ENCODE measurements around the gene IFTAP.

Gene IFTAP

DNA sequence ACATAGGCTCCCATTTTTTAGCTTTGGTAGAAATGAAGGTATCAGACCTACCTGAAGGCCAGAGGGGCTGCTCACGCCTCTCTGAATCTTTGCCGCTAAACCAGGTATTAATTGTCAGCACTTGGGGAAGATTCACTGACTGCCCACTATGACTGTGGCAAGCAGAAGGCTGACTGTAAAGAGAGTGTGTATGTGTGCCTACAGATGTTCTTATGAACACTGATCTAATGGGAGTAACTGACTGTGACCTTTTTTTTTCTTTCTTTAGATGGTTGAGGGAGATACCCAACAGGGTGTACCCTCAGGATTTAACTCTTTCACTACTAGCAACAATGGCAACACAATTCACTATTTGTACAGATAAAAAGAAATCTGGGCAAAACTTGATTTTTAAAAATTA lies 3.7 kb downstream of the IFTAP start, which contains the start of gene RAG2:
Gene RAG2 (minus strand): TSS at position 186 of the 400 bp plus-strand sequence. CDS start 4,068 bp downstream, outside the sequence.
- FAIRE-seq = no peak
- no peak for DNase-seq (ENCODE audit: insufficient read length, low spot score)
- TF ChIP-seq CTCF (IDR thresholded peaks at IDR 0.05; ENCODE audit: insufficient read depth, missing control alignments) = no peak

- no peak for TF ChIP-seq CTCF (IDR thresholded peaks at IDR 0.05; ENCODE audit: insufficient read depth, missing control alignments)
- no peak for FAIRE-seq
These were observed 5.9 kb downstream of the IFTAP start for GRCh38 chr11:36600180-36600579.

GRCh38 chr11:36601155-36601554 lies 6.9 kb downstream of the IFTAP start:
- FAIRE-seq (no peak), DNase-seq (ENCODE audit: insufficient read length, low spot score) (no peak)
- no peak for TF ChIP-seq CTCF (IDR thresholded peaks at IDR 0.05; ENCODE audit: insufficient read depth, missing control alignments)

More at GRCh38 chr11:36600180-36600579, 5.9 kb downstream of the IFTAP start:
- no peak for DNase-seq (ENCODE audit: insufficient read length, low spot score)

DNA sequence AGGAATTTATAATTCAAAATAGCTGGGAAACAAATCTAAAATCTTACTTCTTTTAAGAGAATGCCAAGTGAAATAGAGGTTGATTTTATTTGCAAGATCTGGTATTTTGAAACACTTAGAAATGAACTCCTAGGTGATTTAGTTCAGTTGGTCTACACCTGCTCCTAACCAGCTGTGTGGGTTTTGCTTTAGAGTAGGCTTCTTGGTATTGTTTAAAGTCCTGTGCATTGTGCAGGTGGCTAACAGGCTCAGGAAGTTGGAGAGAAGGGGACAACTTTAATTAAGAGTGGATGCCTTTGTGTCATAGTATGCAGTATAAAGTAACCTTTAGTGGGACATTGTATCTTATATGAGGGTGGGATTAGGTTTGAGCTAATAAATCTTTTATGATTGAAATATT lies 7.8 kb downstream of the IFTAP start:
- TF ChIP-seq CTCF (IDR thresholded peaks at IDR 0.05; ENCODE audit: insufficient read depth, missing control alignments) = no peak

GRCh38 chr11:36605221-36606216 lies 11.2 kb downstream of the IFTAP start:
- DNase-seq (ENCODE audit: insufficient read length, low spot score) (no peak), FAIRE-seq (no peak)
- TF ChIP-seq CTCF (IDR thresholded peaks at IDR 0.05; ENCODE audit: insufficient read depth, missing control alignments) = no peak

More for the DNA sequence above, 7.8 kb downstream of the IFTAP start:
- FAIRE-seq (no peak), DNase-seq (ENCODE audit: insufficient read length, low spot score) (no peak)

DNA sequence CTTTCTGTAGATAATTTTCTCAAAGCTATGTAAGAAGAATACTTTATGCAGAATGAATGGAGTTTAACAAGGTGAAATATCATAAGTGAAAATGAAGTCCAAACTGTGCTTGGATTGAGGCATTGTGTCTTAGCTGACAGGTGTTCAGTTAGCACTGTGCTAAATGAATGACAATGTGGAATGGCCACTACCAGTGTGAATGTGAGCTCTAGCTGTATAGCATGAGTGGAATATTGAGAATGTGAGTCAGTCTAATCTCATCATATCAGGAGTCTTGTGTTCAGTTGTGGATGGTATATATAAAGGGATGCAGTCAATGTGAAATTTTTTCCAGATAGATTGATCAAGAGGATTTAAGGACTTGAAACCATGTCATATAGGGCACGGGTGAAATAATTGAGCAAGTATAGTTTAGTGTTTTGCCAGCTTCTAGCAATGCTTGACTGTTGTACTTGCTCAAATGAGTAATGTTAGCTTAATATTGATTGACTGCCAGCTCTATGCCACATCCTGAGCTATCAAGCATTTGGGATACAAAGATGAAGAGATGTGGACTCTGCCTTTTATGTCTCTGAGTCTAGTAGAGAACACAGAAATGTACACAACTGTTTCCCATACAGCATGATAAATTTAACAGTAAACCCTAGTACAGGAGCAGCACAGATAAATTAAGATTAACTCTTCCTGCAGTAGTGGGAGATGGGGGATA lies 14.3 kb downstream of the IFTAP start:
- DNase-seq (ENCODE audit: insufficient read length, low spot score) (no peak), FAIRE-seq (no peak)
- TF ChIP-seq CTCF (IDR thresholded peaks at IDR 0.05; ENCODE audit: insufficient read depth, missing control alignments) = no peak

All from D721Med (cell line).